Caki2 (cell line): Measurements from ENCODE around the gene PCK2. TPM values are rescaled to one million over a fixed set of nuclear protein-coding genes. Genes with fewer than 3 reads are reported as not detected.

Experiments used
- DNase-seq: peaks from one replicate; pipeline ENCODE4 v3.0.0-alpha.2; 2015; ENCODE audit warnings: low read depth
- in situ Hi-C: cut with HindIII; loops from 2 replicates; pipeline ENCODE4 v1.10.0; 2016; ENCODE audit warnings: low sequenced_read_pairs, low pct_unique_long_range_greater_than_20kb, mixed read lengths
- total RNA-seq: library from RNA; depleted of rRNA; stranded (reverse); fragments of >200 nt; shearing (Covaris generic); gene quantifications from 2 replicates; pipeline ENCODE4 v1.2.3, GENCODE V29; 2014; ENCODE audit warnings: low replicate concordance

Gene PCK2
- total RNA-seq, 1 experiment from 2014 or later, result 19.5 TPM

- DNase-seq, result no peak
- in situ Hi-C loops, result no loop called here
Measured at GRCh38 chr14:24106672-24107271, 12.7 kb downstream of the PCK2 start.

GRCh38 chr14:24108336-24108874 lies 14.3 kb downstream of the PCK2 start:
- in situ Hi-C loops, result no loop called here
- no peak for DNase-seq

GRCh38 chr14:24110060-24110459 lies 15.9 kb downstream of the PCK2 start:
- DNase-seq, result no peak
- in situ Hi-C loops, result no loop called here

- in situ Hi-C loops, result no loop called here
- DNase-seq, result no peak
Measured at GRCh38 chr14:24110523-24110922, 16.4 kb downstream of the PCK2 start.

- in situ Hi-C loops, result no loop called here
- no peak for DNase-seq
Measured at GRCh38 chr14:24113379-24113800, 19.3 kb downstream of the PCK2 start.

GRCh38 chr14:24113801-24114531 lies 19.9 kb downstream of the PCK2 start:
- in situ Hi-C loops, result no loop called here
- DNase-seq, result peak; percentile 92

- peak; percentile 99 for DNase-seq
Measured at GRCh38 chr14:24114532-24115421, 20.7 kb downstream of the PCK2 start, which contains the start of the genes DCAF11 and NRL. Gene DCAF11, plus strand, starts transcription at chr14:24114777. Its CDS starts 818 bp downstream, at chr14:24115595. Gene NRL, minus strand, starts transcription at chr14:24114949. Its CDS starts 32,101 bp downstream, at chr14:24082848.

GRCh38 chr14:24115422-24116127 lies 21.5 kb downstream of the PCK2 start:
- in situ Hi-C loops, result no loop called here
- no peak for DNase-seq

More at GRCh38 chr14:24114532-24115421, 20.7 kb downstream of the PCK2 start, which contains the start of the genes DCAF11 and NRL:
- in situ Hi-C loops, result no loop called here

- in situ Hi-C loops, result no loop called here
- no peak for DNase-seq
Measured at GRCh38 chr14:24116128-24116814, 22.2 kb downstream of the PCK2 start.

- no peak for DNase-seq
- in situ Hi-C loops, result no loop called here
Measured at GRCh38 chr14:24117179-24117578, 23.1 kb downstream of the PCK2 start.

GRCh38 chr14:24119691-24120090 lies 25.6 kb downstream of the PCK2 start:
- in situ Hi-C loops, result no loop called here
- no peak for DNase-seq

GRCh38 chr14:24121210-24121609 lies 27.1 kb downstream of the PCK2 start:
- in situ Hi-C loops, result no loop called here
- no peak for DNase-seq

- DNase-seq, result no peak
- in situ Hi-C loops, result no loop called here
Measured at GRCh38 chr14:24122416-24122815, 28.3 kb downstream of the PCK2 start.

GRCh38 chr14:24122898-24123297 lies 28.8 kb downstream of the PCK2 start:
- in situ Hi-C loops, result no loop called here
- DNase-seq, result no peak

GRCh38 chr14:24123424-24124417 lies 29.6 kb downstream of the PCK2 start:
- in situ Hi-C loops, result no loop called here
- DNase-seq, result no peak

- in situ Hi-C loops, result no loop called here
- no peak for DNase-seq
Measured at GRCh38 chr14:24126939-24127338, 32.8 kb downstream of the PCK2 start.
